ENCODE data around the gene KIRREL1.

GRCh38 chr1:158071138-158071537, 77.7 kb downstream of the KIRREL1 start:
- no peak for TF ChIP-seq TSHZ2 (CRISPR knock-in tag; IDR thresholded peaks at IDR 0.05)
- no peak for TF ChIP-seq OSR1 (CRISPR knock-in tag; IDR thresholded peaks at IDR 0.05)
- TF ChIP-seq PPARA (CRISPR knock-in tag; IDR thresholded peaks at IDR 0.05; ENCODE audit: borderline replicate concordance), result no peak
- no peak for TF ChIP-seq PATZ1 (CRISPR knock-in tag; IDR thresholded peaks at IDR 0.05; ENCODE audit: borderline replicate concordance)
- no peak for TF ChIP-seq GLIS3 (CRISPR knock-in tag; IDR thresholded peaks at IDR 0.05)
- no peak for TF ChIP-seq TCF4 (CRISPR knock-in tag; IDR thresholded peaks at IDR 0.05; ENCODE audit: borderline replicate concordance)
- no peak for TF ChIP-seq TOX (CRISPR knock-in tag; IDR thresholded peaks at IDR 0.05; ENCODE audit: borderline replicate concordance)
- TF ChIP-seq ISL1 (CRISPR knock-in tag; IDR thresholded peaks at IDR 0.05), result no peak
- no peak for TF ChIP-seq ZNF565 (CRISPR knock-in tag; conservative IDR thresholded peaks at IDR 0.05; ENCODE audit: low read depth)
